ENCODE data around the gene POU4F1.

- TF ChIP-seq, protein P1, sequence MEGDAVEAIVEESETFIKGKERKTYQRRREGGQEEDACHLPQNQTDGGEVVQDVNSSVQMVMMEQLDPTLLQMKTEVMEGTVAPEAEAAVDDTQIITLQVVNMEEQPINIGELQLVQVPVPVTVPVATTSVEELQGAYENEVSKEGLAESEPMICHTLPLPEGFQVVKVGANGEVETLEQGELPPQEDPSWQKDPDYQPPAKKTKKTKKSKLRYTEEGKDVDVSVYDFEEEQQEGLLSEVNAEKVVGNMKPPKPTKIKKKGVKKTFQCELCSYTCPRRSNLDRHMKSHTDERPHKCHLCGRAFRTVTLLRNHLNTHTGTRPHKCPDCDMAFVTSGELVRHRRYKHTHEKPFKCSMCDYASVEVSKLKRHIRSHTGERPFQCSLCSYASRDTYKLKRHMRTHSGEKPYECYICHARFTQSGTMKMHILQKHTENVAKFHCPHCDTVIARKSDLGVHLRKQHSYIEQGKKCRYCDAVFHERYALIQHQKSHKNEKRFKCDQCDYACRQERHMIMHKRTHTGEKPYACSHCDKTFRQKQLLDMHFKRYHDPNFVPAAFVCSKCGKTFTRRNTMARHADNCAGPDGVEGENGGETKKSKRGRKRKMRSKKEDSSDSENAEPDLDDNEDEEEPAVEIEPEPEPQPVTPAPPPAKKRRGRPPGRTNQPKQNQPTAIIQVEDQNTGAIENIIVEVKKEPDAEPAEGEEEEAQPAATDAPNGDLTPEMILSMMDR (IDR thresholded peaks at IDR 0.05) = no peak
- no peak for TF ChIP-seq POLR2A (IDR thresholded peaks at IDR 0.05)
Observed at GRCh38 chr13:78649997-78650716, 46.8 kb upstream of the POU4F1 start.
